ENCODE measurements around the gene VAC14. TPM values are rescaled to one million over a fixed set of nuclear protein-coding genes. Genes with fewer than 3 reads are reported as not detected.
"Not testable (repeated sequence)": the region's sequence is repeated elsewhere in the genome, so short reads cannot be mapped to it uniquely, and the experiment has no call there.

VAC14 gene
- total RNA-seq = 39.9 and 40.5 TPM in 2 replicates

- intact Hi-C loops (cut with micrococcal nuclease) = loop anchor here (1.0 to 10.0 kb wide), 6 partner anchors 64 to 764 kb away; partner anchors contain the start of genes CMTR2, FCSK and ZNF19
These were observed at the start of gene VAC14 for GRCh38 chr16:70800781-70801480. TSS of gene VAC14 (minus strand) at chr16:70801158. CDS start at chr16:70800900, 258 bp downstream.

GRCh38 chr16:70823498-70824118, 22.6 kb upstream of the VAC14 start:
- intact Hi-C loops (cut with micrococcal nuclease) = not testable (repeated sequence)

- intact Hi-C loops (cut with micrococcal nuclease) = not testable (repeated sequence)
These were observed 21.8 kb upstream of the VAC14 start for GRCh38 chr16:70822734-70823133.

DNA sequence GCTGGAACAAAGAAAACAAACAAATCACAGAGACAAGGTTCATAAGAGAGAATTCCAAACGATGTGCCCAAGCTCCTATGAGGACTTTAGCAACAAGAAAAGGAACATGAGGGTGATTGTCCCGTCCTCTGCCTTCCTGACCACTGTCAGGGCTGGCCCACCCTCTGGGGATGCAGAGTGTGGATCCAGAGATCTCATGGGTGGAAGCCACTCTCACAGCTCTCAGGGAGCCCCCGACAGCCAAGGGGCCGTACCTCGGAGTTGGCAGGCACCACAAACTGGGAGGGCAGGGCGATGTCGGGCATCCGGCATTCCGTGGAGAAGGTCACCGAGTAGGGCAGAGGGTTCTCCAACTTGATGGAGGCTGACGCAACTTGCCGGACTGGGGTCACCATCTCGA, 17.1 kb upstream of the VAC14 start:
- intact Hi-C loops (cut with micrococcal nuclease) = not testable (repeated sequence)

DNA sequence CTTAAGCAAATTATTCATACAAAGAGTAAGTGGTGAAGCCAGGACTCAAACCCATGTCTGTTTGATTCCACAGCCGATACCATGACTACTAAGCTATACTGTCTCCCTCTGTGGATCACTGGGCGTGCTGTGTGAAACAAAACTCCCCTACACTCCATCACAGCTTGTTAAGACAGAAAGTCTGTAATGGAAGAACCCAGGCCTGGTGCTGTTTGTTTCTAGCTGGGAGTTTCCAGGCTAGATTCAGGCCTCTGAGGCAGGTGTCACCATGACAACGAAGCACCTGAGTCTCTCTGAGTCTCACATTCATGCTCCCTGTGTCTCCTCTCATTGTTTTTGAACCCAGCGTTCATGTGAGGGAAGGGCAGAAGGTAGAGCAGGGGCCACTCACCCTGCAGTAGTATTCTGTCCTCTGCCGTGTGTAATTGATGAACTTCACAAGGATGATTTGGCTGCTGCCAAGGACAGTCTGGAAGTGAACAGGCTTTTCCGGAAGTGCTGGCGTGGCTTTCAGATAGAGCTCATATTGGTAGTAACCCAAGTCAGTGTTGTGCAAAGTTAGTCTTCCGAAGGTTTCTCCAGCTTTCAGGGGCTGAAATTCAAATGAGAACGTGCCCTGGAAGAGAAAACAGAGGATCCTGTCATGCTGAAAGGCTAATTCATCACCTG, 8.6 kb upstream of the VAC14 start:
- intact Hi-C loops (cut with micrococcal nuclease) = loop anchor here (10.0 kb wide), 1 partner anchor 675 kb away; the partner anchor contains the start of gene ZNF19

- intact Hi-C loops (cut with micrococcal nuclease) = loop anchor here (10.0 kb wide), 1 partner anchor 676 kb away; the partner anchor contains the start of gene ZNF19
These were observed 7.4 kb upstream of the VAC14 start for GRCh38 chr16:70808371-70808770.

DNA sequence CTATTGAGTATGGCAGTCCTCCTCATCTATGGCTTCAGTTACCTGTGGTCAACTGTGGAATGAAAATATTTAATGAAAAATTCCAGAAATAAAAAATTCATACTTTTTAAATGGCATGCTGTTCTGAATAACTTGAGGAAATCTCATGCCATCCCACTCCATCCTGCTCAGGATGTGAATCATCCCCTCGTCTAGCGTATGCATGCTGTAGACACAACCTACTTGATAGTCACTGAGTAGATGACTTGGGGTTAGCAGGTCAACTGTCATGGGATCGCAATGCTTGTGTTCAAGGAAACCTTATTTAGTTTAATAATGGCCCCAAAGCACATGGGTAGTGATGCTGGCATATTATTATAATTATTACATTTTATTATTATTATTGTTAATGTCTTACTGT, 4.8 kb upstream of the VAC14 start:
- intact Hi-C loops (cut with micrococcal nuclease) = loop anchor here (10.0 kb wide), 1 partner anchor 679 kb away; the partner anchor contains the start of gene ZNF19

- intact Hi-C loops (cut with micrococcal nuclease) = loop anchor here (10.0 kb wide), 1 partner anchor 679 kb away; the partner anchor contains the start of gene ZNF19
These were observed 4.4 kb upstream of the VAC14 start for GRCh38 chr16:70805380-70805779.

- intact Hi-C loops (cut with micrococcal nuclease) = loop anchor here (10.0 kb wide), 1 partner anchor 680 kb away; the partner anchor contains the start of gene ZNF19
These were observed 3.8 kb upstream of the VAC14 start for GRCh38 chr16:70804734-70805169.

DNA sequence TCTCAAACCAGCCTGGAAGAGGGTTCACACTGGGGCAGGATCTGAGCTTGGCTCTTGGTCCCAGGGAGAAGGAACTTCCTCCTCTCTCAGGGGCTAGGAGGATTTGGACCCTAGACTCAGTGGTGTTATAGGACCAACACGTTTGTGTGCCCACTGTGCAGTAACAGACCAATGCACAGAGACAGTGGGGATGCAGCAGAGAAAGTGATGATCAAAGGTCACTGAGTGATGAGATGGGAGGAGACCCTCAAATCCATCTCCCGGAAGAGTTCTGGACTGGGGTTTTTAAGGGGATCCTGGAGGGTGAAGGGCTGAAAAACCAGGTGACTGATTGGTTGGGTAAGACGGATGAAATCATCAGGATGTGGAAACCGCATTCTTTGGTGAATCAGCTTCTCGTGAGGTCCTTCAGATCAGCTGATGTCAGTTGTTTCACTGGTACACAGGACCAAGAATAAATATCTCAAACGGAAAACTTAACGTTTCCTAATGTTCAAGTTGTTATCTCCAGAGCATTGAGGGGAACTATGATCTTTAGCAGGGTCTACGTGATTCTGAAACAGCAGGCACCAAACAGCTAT, 3.3 kb upstream of the VAC14 start:
- intact Hi-C loops (cut with micrococcal nuclease) = loop anchor here (10.0 kb wide), 1 partner anchor 681 kb away; the partner anchor contains the start of gene ZNF19

DNA sequence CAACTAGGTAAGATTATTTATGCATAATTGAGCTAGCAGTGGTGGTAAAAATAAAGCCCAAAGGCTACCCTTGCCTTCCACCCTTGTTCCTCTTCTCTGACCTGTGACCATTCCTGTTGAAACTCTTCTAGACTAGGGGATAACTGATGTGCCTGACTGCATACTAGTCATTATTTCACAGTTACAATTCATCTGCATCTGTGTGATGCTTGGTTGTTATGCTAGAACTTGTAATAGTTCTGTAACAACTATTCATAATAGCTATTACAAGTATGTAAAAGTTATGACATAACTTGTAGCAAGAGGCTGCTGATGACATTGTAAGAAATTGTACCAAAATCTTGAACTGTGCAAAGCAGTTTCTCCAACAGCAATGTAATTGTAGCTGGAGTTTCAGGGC, 2.4 kb upstream of the VAC14 start:
- intact Hi-C loops (cut with micrococcal nuclease) = loop anchor here (10.0 kb wide), 1 partner anchor 681 kb away; the partner anchor contains the start of gene ZNF19

DNA sequence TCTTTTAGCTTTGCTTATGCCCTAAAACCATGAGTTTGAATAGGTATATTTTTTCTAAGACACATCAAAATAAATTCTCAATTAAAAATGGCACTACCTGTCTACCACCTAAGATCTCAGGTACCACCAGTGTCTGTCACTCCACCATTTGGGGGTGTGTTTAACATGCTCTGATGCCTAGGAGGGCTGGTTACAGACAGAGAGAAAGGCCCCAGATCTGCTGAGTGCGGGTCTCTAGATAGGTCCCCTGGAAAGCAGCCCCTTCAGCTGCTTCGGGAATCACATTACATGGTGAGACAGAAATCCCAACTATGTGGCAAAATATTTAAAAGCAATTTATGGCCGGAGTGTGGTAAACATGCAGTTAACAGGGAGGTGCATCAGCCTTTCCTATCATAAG, 653 bp upstream of the VAC14 start:
- intact Hi-C loops (cut with micrococcal nuclease) = loop anchor here (1.0 to 10.0 kb wide), 5 partner anchors 65 to 764 kb away; partner anchors contain the start of genes FCSK and ZNF19

DNA sequence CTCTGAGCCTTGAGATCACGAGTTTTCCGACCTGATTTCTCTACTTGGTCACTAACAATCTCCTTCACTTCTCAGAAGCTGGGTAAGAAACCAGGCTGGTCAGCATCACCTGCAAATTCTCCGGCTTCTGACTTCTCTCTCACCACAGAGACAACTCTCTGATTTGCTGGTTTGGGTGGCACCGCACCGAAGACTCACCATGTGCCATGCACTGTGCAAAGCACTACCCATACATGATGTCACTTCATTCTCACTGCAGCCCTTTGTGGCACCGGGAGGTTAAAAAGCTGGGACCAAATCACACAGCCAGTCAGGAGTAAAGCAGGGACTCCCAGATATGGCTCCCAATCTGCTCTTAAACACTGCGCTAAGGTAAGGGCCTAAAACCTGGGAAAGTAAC, 647 bp downstream of the VAC14 start:
- intact Hi-C loops (cut with micrococcal nuclease) = loop anchor here (1.0 to 10.0 kb wide), 4 partner anchors 64 to 684 kb away; partner anchors contain the start of genes CMTR2 and ZNF19

DNA sequence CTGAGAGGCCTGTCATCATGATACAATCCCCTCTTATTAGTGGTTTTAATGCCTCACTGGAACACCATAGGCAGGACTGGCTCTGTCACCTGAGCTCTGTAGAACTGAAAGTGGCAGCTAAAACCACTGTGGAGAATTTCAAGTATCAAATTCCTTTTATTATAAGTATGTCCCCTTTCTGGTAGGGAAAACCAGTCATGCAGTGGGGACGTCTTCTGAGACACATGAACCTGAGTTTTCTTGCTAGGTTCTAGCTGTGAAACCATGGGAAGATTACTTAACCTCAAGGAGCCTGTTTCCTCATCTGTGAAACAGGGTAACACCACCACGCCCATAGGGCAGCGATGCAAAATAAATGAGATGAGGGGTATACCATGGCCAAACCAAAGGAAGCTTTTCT, 4.7 kb downstream of the VAC14 start:
- intact Hi-C loops (cut with micrococcal nuclease) = no loop called here

DNA sequence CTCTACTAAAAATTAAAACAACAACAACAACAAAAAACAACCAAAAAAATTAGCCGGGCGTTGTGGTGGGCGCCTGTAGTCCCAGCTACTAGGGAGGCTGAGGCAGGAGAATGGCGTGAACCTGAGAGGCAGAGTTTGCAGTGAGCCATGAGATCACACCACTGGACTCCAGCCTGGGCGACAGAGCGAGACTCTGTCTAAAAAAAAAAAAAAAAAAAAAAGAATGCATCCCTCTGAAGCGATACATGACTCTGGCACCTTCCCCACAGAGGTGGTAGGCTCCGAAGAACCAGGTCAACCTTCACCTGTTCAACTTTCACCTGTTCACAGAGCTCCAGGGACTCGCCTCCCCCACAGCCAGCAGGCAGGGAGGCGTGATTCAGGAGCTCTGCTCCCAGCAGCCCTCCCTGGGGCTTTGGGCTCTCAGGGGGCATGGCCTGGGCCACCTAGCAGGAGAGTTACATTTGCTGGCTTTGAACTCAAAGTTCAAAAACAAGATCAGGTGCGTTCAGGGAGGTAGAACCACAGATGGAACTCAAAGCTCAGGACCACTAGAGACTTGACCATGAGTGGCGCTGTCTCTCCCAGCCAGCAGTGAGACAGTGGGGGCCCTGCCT, 5.6 kb downstream of the VAC14 start:
- intact Hi-C loops (cut with micrococcal nuclease) = no loop called here

GRCh38 chr16:70793851-70794502, 7.0 kb downstream of the VAC14 start:
- intact Hi-C loops (cut with micrococcal nuclease) = no loop called here

GRCh38 chr16:70790815-70791214, 10.1 kb downstream of the VAC14 start:
- intact Hi-C loops (cut with micrococcal nuclease) = no loop called here

DNA sequence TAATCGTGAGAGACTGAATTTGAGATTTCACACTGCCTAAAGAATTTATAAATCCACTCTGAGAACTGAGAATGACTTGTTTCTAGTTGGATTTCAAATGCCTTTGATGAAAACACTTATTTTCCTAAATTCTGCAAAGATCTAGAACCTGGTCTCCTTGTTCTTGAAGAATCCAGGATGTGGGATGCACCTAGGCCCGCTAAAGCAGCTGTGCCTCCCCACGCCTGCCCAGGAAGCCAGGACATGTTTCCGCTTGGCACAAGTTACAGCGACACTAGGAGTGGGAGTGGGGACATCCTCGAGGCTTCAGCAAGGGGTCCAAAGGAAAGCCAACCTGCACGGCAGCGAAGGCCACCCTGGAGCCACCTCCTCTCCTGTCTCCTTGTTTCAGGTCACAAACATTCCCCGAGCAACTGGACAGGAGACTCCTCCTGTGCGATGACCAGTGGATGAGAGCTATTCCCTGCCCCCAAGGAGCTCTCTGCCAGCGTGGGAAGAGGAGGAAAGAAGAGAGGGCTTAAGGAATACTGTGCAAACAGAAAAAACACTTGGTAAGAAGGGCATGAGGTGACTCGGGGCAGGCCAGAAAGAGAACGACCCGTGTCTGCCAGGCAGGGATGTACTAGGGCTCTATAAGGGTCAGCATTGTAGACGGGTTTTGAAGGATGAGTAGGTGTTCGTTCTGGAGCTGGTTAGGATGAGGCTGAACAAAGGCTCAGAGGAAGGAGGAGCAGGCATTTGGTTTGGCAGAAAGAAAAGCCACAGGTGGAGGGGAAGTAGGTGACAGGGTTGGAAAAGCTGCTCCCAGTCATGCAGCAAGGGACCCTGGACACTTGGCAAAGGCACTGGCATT, 11.1 kb downstream of the VAC14 start:
- intact Hi-C loops (cut with micrococcal nuclease) = no loop called here

Measured in T-helper 1 cell treated with Interleukin-12 subunit alpha and Interleukin-12 subunit beta and Interleukin-4 antibody, amounts not matched to agents 30 ng/mL and 1 ng/mL, for 36 hours (primary cell).